K562 (cell line): ENCODE data around the gene HOXB3. TPM values are rescaled to one million over a fixed set of nuclear protein-coding genes. Genes with fewer than 3 reads are reported as not detected.

Experiments used
- CAMTA2 ChIP-seq: fragments of 250-450 bp; sonication (Bioruptor Pico); conservative IDR thresholded peaks from 2 replicates; pipeline ENCODE4 v1.5.1; 2022
- CGGBP1 ChIP-seq: fragments of 250-450 bp; sonication (Bioruptor Pico); IDR thresholded peaks from 2 replicates; pipeline ENCODE4 v1.9.0; 2021; ENCODE audit warnings: mild to moderate bottlenecking
- CHCHD3 ChIP-seq: fragments of 250-450 bp; sonication (Bioruptor Pico); IDR thresholded peaks from 2 replicates; pipeline ENCODE4 v2.1.2; 2022; ENCODE audit warnings: mild to moderate bottlenecking
- CXXC5 ChIP-seq: fragments of 250-450 bp; sonication (Bioruptor Pico); IDR thresholded peaks from 2 replicates; pipeline ENCODE4 v1.8.0; 2022; ENCODE audit warnings: inconsistent platforms, mild to moderate bottlenecking, moderate library complexity
- EP400 ChIP-seq: fragments of 450-650 bp; IDR thresholded peaks from 2 replicates; pipeline ENCODE4 v1.6.1; 2017; ENCODE audit warnings: antibody characterized with exemption, mild to moderate bottlenecking, moderate library complexity
- ETS1 ChIP-seq: conservative IDR thresholded peaks from 2 replicates; pipeline ENCODE4 v1.6.1; 2011; ENCODE audit warnings: low read depth, mild to moderate bottlenecking, low read length; ENCODE audit not compliant: control insufficient read depth
- GATA2 ChIP-seq: sonication (generic); formaldehyde crosslinking; IDR thresholded peaks from 2 replicates; pipeline ENCODE4 v1.4.0; 2020; ENCODE audit warnings: mild to moderate bottlenecking, missing genetic modification reagents
- HDAC3 ChIP-seq: fragments of 450-650 bp; IDR thresholded peaks from 2 replicates; pipeline ENCODE4 v1.6.1; 2018; ENCODE audit warnings: borderline replicate concordance, mild to moderate bottlenecking, moderate library complexity; ENCODE audit not compliant: partially characterized antibody
- HNRNPLL ChIP-seq: fragments of 200-400 bp; formaldehyde crosslinking; IDR thresholded peaks from 2 replicates; pipeline ENCODE4 v1.6.1; 2017; ENCODE audit warnings: low read length, low read depth, mild to moderate bottlenecking; ENCODE audit not compliant: poor library complexity, severe bottlenecking
- HOXB6 ChIP-seq: fragments of 250-450 bp; sonication (Bioruptor Pico); IDR thresholded peaks from 2 replicates; pipeline ENCODE4 v1.5.1; 2022; ENCODE audit warnings: mild to moderate bottlenecking, borderline replicate concordance
- MCM5 ChIP-seq: fragments of 450-650 bp; IDR thresholded peaks from 2 replicates; pipeline ENCODE4 v1.6.1; 2016; ENCODE audit warnings: low read depth
- MNT ChIP-seq, 2 experiments: fragments of 450-650 bp; conservative IDR thresholded peaks; 2 replicates each; pipeline ENCODE4 v1.6.1; 2017; ENCODE audit warnings: mild to moderate bottlenecking in 2 of 2, moderate library complexity in 2 of 2
- PBX2 ChIP-seq, 2 experiments: IDR thresholded peaks in 1 of 2; conservative IDR thresholded peaks in 1 of 2; 2 replicates each; pipeline ENCODE4 v1.6.1; 2016; ENCODE audit warnings: low read depth in 2 of 2, mild to moderate bottlenecking in 1 of 2, missing compliant biosample characterization in 1 of 2, missing genetic modification characterization in 1 of 2, moderate library complexity in 1 of 2
- PCBP2 ChIP-seq: fragments of 200-400 bp; formaldehyde crosslinking; IDR thresholded peaks from 2 replicates; pipeline ENCODE4 v1.6.1; 2018; ENCODE audit warnings: low read length, low read depth, mild to moderate bottlenecking, moderate library complexity; ENCODE audit not compliant: poor library complexity, severe bottlenecking
- SETDB1 ChIP-seq: IDR thresholded peaks from one replicate; pipeline ENCODE4 v1.6.1; 2012; ENCODE audit warnings: low read length, control low read depth, inconsistent platforms
- SMAD2 ChIP-seq: fragments of 150-350 bp; IDR thresholded peaks from 2 replicates; pipeline ENCODE4 v1.6.1; 2014; ENCODE audit warnings: low read depth, mild to moderate bottlenecking, low read length
- SMAD4 ChIP-seq: fragments of 250-450 bp; sonication (Bioruptor Pico); conservative IDR thresholded peaks from 2 replicates; pipeline ENCODE4 v1.8.0; 2021; ENCODE audit warnings: inconsistent platforms, mild to moderate bottlenecking, moderate library complexity
- SUPT5H ChIP-seq: fragments of 450-650 bp; IDR thresholded peaks from 2 replicates; pipeline ENCODE4 v1.6.1; 2016
- TBP ChIP-seq: optimal IDR thresholded peaks from 2 replicates; pipeline ENCODE3; 2011; ENCODE audit warnings: low read depth, low read length, improper control_type of control experiment
- TEAD1 ChIP-seq, 2 experiments: fragments of 450-650 bp in 1 of 2; sonication (generic) in 1 of 2; formaldehyde crosslinking; IDR thresholded peaks; 2 replicates each; pipeline versions ENCODE4 v1.4.0 to v1.8.0; 2020 to 2022; ENCODE audit warnings: mild to moderate bottlenecking in 2 of 2, missing genetic modification reagents in 1 of 2
- TRIM24 ChIP-seq, 2 experiments: fragments of 450-650 bp; IDR thresholded peaks; 2 replicates each; pipeline ENCODE4 v1.6.1; 2016
- ZBTB17 ChIP-seq: fragments of 450-650 bp; formaldehyde crosslinking; IDR thresholded peaks from 2 replicates; pipeline ENCODE4 v1.4.0; 2020; ENCODE audit warnings: mild to moderate bottlenecking
- ZNF41 ChIP-seq: fragments of 250-450 bp; sonication (Bioruptor Pico); conservative IDR thresholded peaks from 2 replicates; pipeline ENCODE4 v1.4.0; 2020; ENCODE audit warnings: mild to moderate bottlenecking
- ZNF507 ChIP-seq: conservative IDR thresholded peaks from 2 replicates; pipeline ENCODE4 v1.6.1; 2017; ENCODE audit warnings: missing genetic modification characterization, missing compliant biosample characterization
- polyA plus RNA-seq, 8 experiments: library from polyadenylated mRNA; depleted of rRNA in 4 of 8; stranded (reverse) in 5 of 8; unstranded in 3 of 8; fragments of >200 nt; fragmentation: Nextera tagmentation in 2 of 8; fragmentation: Illumina TruSeq in 1 of 8; extraction: Ambion mirVana in 2 of 8; extraction: Trizol in 1 of 8; gene quantifications; 2 replicates each; pipeline versions ENCODE4 v1.2.1 to v1.2.3, GENCODE V29; 2011 to 2014; ENCODE audit warnings: inconsistent platforms in 1 of 8, missing spikeins in 1 of 8
- total RNA-seq, 7 experiments: library from RNA; depleted of rRNA in 6 of 7; stranded (reverse); fragments of >200 nt in 6 of 7; fragmentation: Illumina TruSeq in 2 of 7; extraction: Trizol in 2 of 7; gene quantifications; 2 replicates each; pipeline versions ENCODE4 v1.2.1 to v1.2.3, GENCODE V29; 2011 to 2021; ENCODE audit warnings: low replicate concordance in 1 of 7

HOXB3 gene
- total and polyA plus RNA-seq, 9 of the 15 experiments (the other 6 are each of a cell fraction or from before 2014, with no cell fraction given), result 2.4 to 41.3 (median 20.2) TPM

GRCh38 chr17:48544349-48545021, 45.6 kb downstream of the HOXB3 start (continued):
- TF ChIP-seq PCBP2, result no peak
- TF ChIP-seq SMAD4 (CRISPR knock-in tag), result 0 out of 2 replicates have a peak, but pooled peaks have one; percentile 4
- no peak for TF ChIP-seq SETDB1
- TF ChIP-seq ETS1, result no peak
- no peak for TF ChIP-seq MCM5
- no peak for TF ChIP-seq HOXB6 (CRISPR knock-in tag)
- TF ChIP-seq CAMTA2 (CRISPR knock-in tag), result no peak
- peak; percentile 65 for TF ChIP-seq SUPT5H
- peak; percentile 76 for TF ChIP-seq TBP
- TF ChIP-seq CHCHD3 (CRISPR knock-in tag), result no peak
- no peak for TF ChIP-seq HNRNPLL
- no peak; the same call in none of the 2 replicates for TF ChIP-seq CXXC5 (CRISPR knock-in tag)
- no peak for TF ChIP-seq ZNF41 (CRISPR knock-in tag)
- no peak for TF ChIP-seq GATA2 (CRISPR knock-in tag)
- no peak for TF ChIP-seq ZNF507 (tag)
- TF ChIP-seq PBX2 (CRISPR knock-in tag; IDR thresholded peaks at IDR 0.05; ENCODE audit: low read depth), result no peak
- peak; percentile 89 for TF ChIP-seq PBX2 (tag; conservative IDR thresholded peaks at IDR 0.05; ENCODE audit: low read depth)
- TF ChIP-seq HDAC3, result no peak
- TF ChIP-seq TRIM24 (IDR thresholded peaks at IDR 0.05), result no peak
- TF ChIP-seq CGGBP1, result no peak
- no peak for TF ChIP-seq ZBTB17 (CRISPR knock-in tag)
- peak in 1 of 2 experiments; percentile 32; a peak in 1 of 4 replicates for TF ChIP-seq MNT (conservative IDR thresholded peaks at IDR 0.05)
- TF ChIP-seq SMAD2, result no peak
- TF ChIP-seq EP400, result peak; percentile 53; the same call in 1 of the 2 replicates
- no peak for TF ChIP-seq TEAD1 (CRISPR knock-in tag; IDR thresholded peaks at IDR 0.05)
